Measurements from ENCODE around the gene CPTP.

CPTP gene

DNA sequence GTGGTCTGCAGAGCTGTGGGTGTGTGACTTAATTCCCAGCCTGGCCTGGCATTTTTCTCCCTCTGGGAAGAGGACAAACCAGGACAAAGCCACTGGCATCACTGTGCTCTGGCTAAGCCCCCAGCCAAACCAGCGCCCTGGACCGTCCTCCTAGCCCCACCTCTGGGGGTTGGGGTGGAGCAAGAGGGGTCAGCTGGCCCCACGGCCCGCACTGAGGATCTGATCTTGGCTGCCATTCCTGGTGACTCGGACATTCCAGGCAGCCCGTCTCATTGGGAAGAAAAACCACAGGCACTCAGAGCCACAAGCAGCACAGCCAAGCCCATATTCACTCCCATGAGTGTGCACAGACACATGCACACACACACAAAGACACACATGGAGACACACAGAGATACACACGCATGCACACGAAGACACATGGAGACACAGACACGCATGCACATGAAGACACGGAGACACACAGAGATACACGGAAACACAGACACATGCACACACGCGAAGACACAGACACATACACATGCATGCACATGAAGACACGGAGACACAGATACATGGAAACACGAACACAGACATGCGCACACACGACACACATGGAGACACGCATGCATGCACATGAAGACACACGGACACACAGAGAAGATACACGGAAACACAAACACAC lies 36.0 kb downstream of the CPTP start:
- H2BK12ac ChIP-seq (ENCODE audit: low read length) = peak overlapping the region; percentile 99
- H2AFZ ChIP-seq (ENCODE audit: low read length) = no peak overlapping the region
- H3K27me3 ChIP-seq (ENCODE audit: control insufficient read depth in 3 of 3, insufficient read depth in 3 of 3, low read depth in 1 of 3, low read length in 3 of 3) = no peaks in the 10 kb centered on the region
- peaks cover 43 to 54% of the 10 kb centered on the region in 2 donors for H3K4me1 ChIP-seq (ENCODE audit: control insufficient read depth in 2 of 2, insufficient read depth in 1 of 2, low read depth in 1 of 2, low read length in 2 of 2)
- H2BK15ac ChIP-seq (ENCODE audit: low read length) = peak overlapping the region; percentile 94
- DNase-seq (ENCODE audit: low spot score) = no peak
- peak overlapping the region; percentile 70 for H3K23ac ChIP-seq (ENCODE audit: low read depth, low read length, poor library complexity)
- H3K18ac ChIP-seq (ENCODE audit: low read length) = peak overlapping the region; percentile 83
- no CpG with 5 or more reads among the region's 20 CpGs for WGBS, 2 donors (ENCODE audit: extremely low coverage in 2 of 2, insufficient read length in 2 of 2, insufficient replicate concordance in 1 of 2)
- no peaks in the 10 kb centered on the region for H3K9me3 ChIP-seq (replicated peaks in 1 of 2; ENCODE audit: control insufficient read depth in 2 of 2, insufficient read depth in 1 of 2, low read depth in 1 of 2, low read length in 2 of 2)
- H4K8ac ChIP-seq (ENCODE audit: low read depth, low read length) = peak overlapping the region; percentile 94
- H4K91ac ChIP-seq (ENCODE audit: low read depth, low read length, poor library complexity) = peak overlapping the region; percentile 31
- no peaks in the 10 kb centered on the region for H3K36me3 ChIP-seq (replicated peaks in 1 of 2; ENCODE audit: control insufficient read depth in 2 of 2, insufficient read depth in 2 of 2, low read length in 2 of 2)
- H3K4ac ChIP-seq (ENCODE audit: low read length) = peak overlapping the region; percentile 2
- peak overlapping the region; percentile 15 for H3K4me2 ChIP-seq (ENCODE audit: insufficient read depth, low read length, poor library complexity, severe bottlenecking)
- H3K14ac ChIP-seq (ENCODE audit: low read length) = peak overlapping the region; percentile 28
- peak overlapping the region; percentile 70 for H2BK5ac ChIP-seq (ENCODE audit: low read length)
- peak overlapping the region; percentile 80 for H3K9ac ChIP-seq (ENCODE audit: low read depth, low read length, poor library complexity)
- no peak overlapping the region for H3K4me3 ChIP-seq (ENCODE audit: low read length in 2 of 2)
- peaks cover 3% of the 10 kb centered on the region for H3K79me1 ChIP-seq (ENCODE audit: low read depth, low read length)
- H3K27ac ChIP-seq (replicated peaks; ENCODE audit: low read length) = peak overlapping the region; percentile 88
- H2AK5ac ChIP-seq (ENCODE audit: low read depth, low read length) = peak overlapping the region; percentile 94
- H2BK120ac ChIP-seq (ENCODE audit: low read depth, low read length) = no peak overlapping the region

DNA sequence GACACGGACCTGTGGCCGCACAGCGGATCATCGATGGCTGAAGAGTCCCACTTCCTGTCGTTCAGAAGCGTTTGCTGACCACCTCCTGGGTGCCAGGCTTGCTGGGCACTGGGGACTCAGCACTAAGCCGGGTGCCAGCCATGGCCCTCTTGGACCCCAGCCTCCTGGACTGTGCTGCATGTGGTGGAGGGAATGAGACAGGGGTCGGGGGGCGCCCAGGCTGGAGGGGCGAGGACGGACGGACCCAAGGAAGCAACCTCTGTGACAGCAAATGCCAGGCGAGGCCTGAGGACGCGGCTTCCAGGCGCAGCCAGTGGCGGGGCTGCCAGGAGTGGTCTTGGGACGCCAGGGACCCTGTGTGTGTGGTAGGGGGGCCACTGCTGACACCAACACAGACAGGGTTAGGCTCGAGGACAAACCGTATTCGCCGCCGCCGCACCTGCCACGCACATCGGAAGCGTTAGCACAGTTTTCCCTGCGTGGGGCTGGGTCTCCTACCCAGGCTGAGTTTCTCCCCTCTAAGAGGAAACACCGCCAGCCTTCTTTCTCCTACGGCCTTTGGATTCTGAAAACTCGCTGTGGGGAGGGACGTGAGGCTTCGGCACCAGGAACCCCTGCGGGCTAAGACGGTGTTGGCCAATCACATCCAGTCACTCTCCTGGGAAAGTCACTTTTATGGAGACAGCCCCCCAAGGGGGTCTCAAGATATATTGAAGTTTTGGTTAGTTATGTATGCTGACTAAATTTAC lies 36.8 kb downstream of the CPTP start:
- no peak overlapping the region for H3K4me3 ChIP-seq (ENCODE audit: low read length in 2 of 2)
- H3K36me3 ChIP-seq (replicated peaks in 1 of 2; ENCODE audit: control insufficient read depth in 2 of 2, insufficient read depth in 2 of 2, low read length in 2 of 2) = no peaks in the 10 kb centered on the region
- H3K79me1 ChIP-seq (ENCODE audit: low read depth, low read length) = peaks cover 3% of the 10 kb centered on the region
- H2BK5ac ChIP-seq (ENCODE audit: low read length) = peak overlapping the region; percentile 26
- peak overlapping the region; percentile 28 for H3K14ac ChIP-seq (ENCODE audit: low read length)
- peak overlapping the region; percentile 63 for H2AK5ac ChIP-seq (ENCODE audit: low read depth, low read length)
- peak overlapping the region; percentile 99 for H2BK12ac ChIP-seq (ENCODE audit: low read length)
- H3K4ac ChIP-seq (ENCODE audit: low read length) = no peak overlapping the region
- H2BK15ac ChIP-seq (ENCODE audit: low read length) = peak overlapping the region; percentile 94
- no peaks in the 10 kb centered on the region for H3K27me3 ChIP-seq (ENCODE audit: control insufficient read depth in 3 of 3, insufficient read depth in 3 of 3, low read depth in 1 of 3, low read length in 3 of 3)
- peak overlapping the region; percentile 83 for H3K18ac ChIP-seq (ENCODE audit: low read length)
- no CpG with 5 or more reads among the region's 35 CpGs for WGBS, 2 donors (ENCODE audit: extremely low coverage in 2 of 2, insufficient read length in 2 of 2, insufficient replicate concordance in 1 of 2)
- H3K4me1 ChIP-seq (ENCODE audit: control insufficient read depth in 2 of 2, insufficient read depth in 1 of 2, low read depth in 1 of 2, low read length in 2 of 2) = peaks cover 43 to 54% of the 10 kb centered on the region in 2 donors
- H3K27ac ChIP-seq (replicated peaks; ENCODE audit: low read length) = peak overlapping the region; percentile 88
- H3K9ac ChIP-seq (ENCODE audit: low read depth, low read length, poor library complexity) = peak overlapping the region; percentile 80
- no peak for DNase-seq (ENCODE audit: low spot score)
- peak overlapping the region; percentile 70 for H3K23ac ChIP-seq (ENCODE audit: low read depth, low read length, poor library complexity)
- H3K4me2 ChIP-seq (ENCODE audit: insufficient read depth, low read length, poor library complexity, severe bottlenecking) = no peak overlapping the region
- no peak overlapping the region for H2BK120ac ChIP-seq (ENCODE audit: low read depth, low read length)
- peaks cover 5% of the 10 kb centered on the region in 2 donors for H3K9me3 ChIP-seq (replicated peaks in 1 of 2; ENCODE audit: control insufficient read depth in 2 of 2, insufficient read depth in 1 of 2, low read depth in 1 of 2, low read length in 2 of 2)
- no peak overlapping the region for H4K8ac ChIP-seq (ENCODE audit: low read depth, low read length)
- H2AFZ ChIP-seq (ENCODE audit: low read length) = no peak overlapping the region
- peak overlapping the region; percentile 74 for H4K91ac ChIP-seq (ENCODE audit: low read depth, low read length, poor library complexity)

DNA sequence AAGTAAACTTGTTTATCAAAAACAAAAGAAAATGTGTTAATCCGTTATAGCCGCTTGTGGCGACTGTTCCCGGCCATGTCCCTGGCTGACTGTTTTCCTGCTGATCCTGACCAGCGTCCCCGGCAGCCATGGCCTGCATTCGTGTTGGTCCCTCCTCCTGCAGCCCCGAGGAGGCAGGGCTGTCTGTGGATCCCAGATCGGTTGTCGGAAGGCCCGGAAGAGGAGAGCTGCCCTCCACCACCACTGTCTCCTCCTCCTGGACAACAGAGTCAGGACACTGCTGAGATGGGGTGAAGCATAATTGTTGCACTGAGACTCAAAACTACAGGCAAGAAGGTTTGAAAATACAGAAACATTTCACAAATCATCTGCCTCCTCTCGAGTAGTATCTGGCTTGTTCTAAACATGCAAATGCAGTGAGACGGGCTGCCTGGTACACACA lies 37.4 kb downstream of the CPTP start:
- peaks cover 39 to 49% of the 10 kb centered on the region in 2 donors for H3K4me1 ChIP-seq (ENCODE audit: control insufficient read depth in 2 of 2, insufficient read depth in 1 of 2, low read depth in 1 of 2, low read length in 2 of 2)
- no peak overlapping the region for H3K4me3 ChIP-seq (ENCODE audit: low read length in 2 of 2)
- no peak overlapping the region for H3K4ac ChIP-seq (ENCODE audit: low read length)
- no peak overlapping the region for H4K8ac ChIP-seq (ENCODE audit: low read depth, low read length)
- no peak overlapping the region for H3K14ac ChIP-seq (ENCODE audit: low read length)
- no peaks in the 10 kb centered on the region for H3K79me1 ChIP-seq (ENCODE audit: low read depth, low read length)
- no peak for DNase-seq (ENCODE audit: low spot score)
- peaks cover 5 to 11% of the 10 kb centered on the region in 2 donors for H3K9me3 ChIP-seq (replicated peaks in 1 of 2; ENCODE audit: control insufficient read depth in 2 of 2, insufficient read depth in 1 of 2, low read depth in 1 of 2, low read length in 2 of 2)
- no peak overlapping the region for H2BK12ac ChIP-seq (ENCODE audit: low read length)
- H3K36me3 ChIP-seq (replicated peaks in 1 of 2; ENCODE audit: control insufficient read depth in 2 of 2, insufficient read depth in 2 of 2, low read length in 2 of 2) = no peaks in the 10 kb centered on the region
- H3K18ac ChIP-seq (ENCODE audit: low read length) = no peak overlapping the region
- no peak overlapping the region for H3K4me2 ChIP-seq (ENCODE audit: insufficient read depth, low read length, poor library complexity, severe bottlenecking)
- H3K27ac ChIP-seq (replicated peaks; ENCODE audit: low read length) = no peak overlapping the region
- no CpG with 5 or more reads among the region's 13 CpGs for WGBS, 2 donors (ENCODE audit: extremely low coverage in 2 of 2, insufficient read length in 2 of 2, insufficient replicate concordance in 1 of 2)
- no peak overlapping the region for H2BK15ac ChIP-seq (ENCODE audit: low read length)
- no peak overlapping the region for H3K23ac ChIP-seq (ENCODE audit: low read depth, low read length, poor library complexity)
- no peak overlapping the region for H2BK120ac ChIP-seq (ENCODE audit: low read depth, low read length)
- H2BK5ac ChIP-seq (ENCODE audit: low read length) = no peak overlapping the region
- H3K9ac ChIP-seq (ENCODE audit: low read depth, low read length, poor library complexity) = no peak overlapping the region
- no peaks in the 10 kb centered on the region for H3K27me3 ChIP-seq (ENCODE audit: control insufficient read depth in 3 of 3, insufficient read depth in 3 of 3, low read depth in 1 of 3, low read length in 3 of 3)
- H2AK5ac ChIP-seq (ENCODE audit: low read depth, low read length) = no peak overlapping the region
- H4K91ac ChIP-seq (ENCODE audit: low read depth, low read length, poor library complexity) = no peak overlapping the region
- H2AFZ ChIP-seq (ENCODE audit: low read length) = peak overlapping the region; percentile 42

DNA sequence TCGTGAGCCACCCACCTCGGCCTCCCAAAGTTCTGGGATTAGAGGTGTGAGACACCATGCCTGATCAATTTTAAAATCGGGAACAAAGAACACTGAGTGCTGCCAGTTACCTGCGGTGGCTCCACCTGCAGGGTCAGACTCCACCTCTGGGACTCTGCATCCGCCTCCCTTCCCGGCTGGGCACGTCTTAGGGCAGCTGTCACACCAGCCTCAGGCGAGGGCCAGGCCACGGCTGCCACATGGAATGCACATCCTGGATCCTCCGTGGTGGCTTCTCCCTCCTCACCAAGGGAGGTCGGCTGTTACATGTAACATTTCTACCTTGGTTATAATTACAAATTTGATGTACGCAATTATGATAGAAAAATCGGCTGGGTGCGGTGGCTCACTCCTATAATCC lies 39.7 kb downstream of the CPTP start:
- Histone ChIP-seq H3K79me1 (ENCODE audit: low read depth, low read length) (no peaks in the 10 kb centered on the region), H4K8ac (ENCODE audit: low read depth, low read length) (no peak overlapping the region), H3K4me3 (ENCODE audit: low read length in 2 of 2) (peak overlapping the region in 1 of 2 donors; percentile 11), H3K4ac (ENCODE audit: low read length) (no peak overlapping the region), H3K36me3 (replicated peaks in 1 of 2; ENCODE audit: control insufficient read depth in 2 of 2, insufficient read depth in 2 of 2, low read length in 2 of 2) (no peaks in the 10 kb centered on the region), H2BK12ac (ENCODE audit: low read length) (no peak overlapping the region), H2BK120ac (ENCODE audit: low read depth, low read length) (no peak overlapping the region), H3K18ac (ENCODE audit: low read length) (peak overlapping the region; percentile 82), H3K9me3 (replicated peaks in 1 of 2; ENCODE audit: control insufficient read depth in 2 of 2, insufficient read depth in 1 of 2, low read depth in 1 of 2, low read length in 2 of 2) (peaks cover 5 to 14% of the 10 kb centered on the region in 2 donors), H3K9ac (ENCODE audit: low read depth, low read length, poor library complexity) (no peak overlapping the region), H3K4me2 (ENCODE audit: insufficient read depth, low read length, poor library complexity, severe bottlenecking) (no peak overlapping the region), H3K23ac (ENCODE audit: low read depth, low read length, poor library complexity) (no peak overlapping the region), H2AK5ac (ENCODE audit: low read depth, low read length) (peak overlapping the region; percentile 36), H3K27ac (replicated peaks; ENCODE audit: low read length) (no peak overlapping the region), H3K4me1 (ENCODE audit: control insufficient read depth in 2 of 2, insufficient read depth in 1 of 2, low read depth in 1 of 2, low read length in 2 of 2) (peaks cover 21 to 27% of the 10 kb centered on the region in 2 donors), H2BK15ac (ENCODE audit: low read length) (no peak overlapping the region), H3K14ac (ENCODE audit: low read length) (no peak overlapping the region), H3K27me3 (ENCODE audit: control insufficient read depth in 3 of 3, insufficient read depth in 3 of 3, low read depth in 1 of 3, low read length in 3 of 3) (peaks cover 0 to 2% (median 0%) of the 10 kb centered on the region in 3 experiments), H2BK5ac (ENCODE audit: low read length) (no peak overlapping the region), H2AFZ (ENCODE audit: low read length) (no peak overlapping the region), H4K91ac (ENCODE audit: low read depth, low read length, poor library complexity) (no peak overlapping the region)
- DNase-seq (ENCODE audit: low spot score) = no peak
- no CpG with 5 or more reads among the region's 14 CpGs for WGBS, 2 donors (ENCODE audit: extremely low coverage in 2 of 2, insufficient read length in 2 of 2, insufficient replicate concordance in 1 of 2)
